Left hindlimb (tissue), 1 donor: ENCODE results near the gene LHX4.

Experiments used
- DNase-seq: peaks from one replicate; pipeline ENCODE4 v3.0.0-alpha.2; 2018

Gene LHX4

DNA sequence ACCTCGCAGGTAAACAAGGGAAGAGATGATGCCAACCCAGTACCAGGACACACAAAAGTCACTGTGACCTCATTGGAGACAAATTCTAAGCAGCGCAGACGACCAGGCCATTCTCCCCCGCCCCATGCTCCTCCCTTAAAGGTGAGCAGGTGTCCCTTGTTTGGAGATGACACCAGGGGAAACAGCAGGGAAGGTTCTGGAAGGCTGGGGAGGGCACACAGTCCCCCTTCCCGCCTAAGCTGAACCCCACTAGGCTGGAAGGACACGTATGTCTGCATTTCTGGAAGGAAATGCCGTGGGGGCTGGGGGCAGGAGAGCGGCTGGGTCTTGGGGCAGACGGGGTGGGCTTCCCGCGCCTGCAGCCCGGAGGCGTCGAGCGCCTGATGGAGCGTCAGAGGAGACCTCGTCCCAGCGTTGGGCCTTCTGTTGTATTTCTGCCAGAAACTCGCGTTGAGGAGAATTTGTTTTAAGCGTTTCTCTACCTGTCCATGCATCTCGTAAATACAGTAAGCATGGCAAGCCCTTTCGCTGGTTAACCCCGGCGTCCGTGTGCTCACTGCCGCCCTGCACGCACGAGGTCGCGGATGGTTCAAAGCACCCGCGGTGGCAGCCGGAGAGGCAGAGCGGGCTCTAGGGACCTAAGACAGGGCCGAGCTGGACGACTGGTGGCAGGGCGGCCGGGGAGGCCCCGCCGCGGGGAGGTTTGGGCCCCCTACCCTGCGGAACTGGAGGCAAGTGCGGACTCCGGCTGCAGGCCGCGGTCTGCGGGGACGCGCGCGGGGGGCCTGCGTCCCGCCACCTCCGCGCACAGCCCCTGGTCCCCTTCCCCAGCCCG is 1.2 kb upstream of the LHX4 start:
- DNase-seq: no peak

DNA sequence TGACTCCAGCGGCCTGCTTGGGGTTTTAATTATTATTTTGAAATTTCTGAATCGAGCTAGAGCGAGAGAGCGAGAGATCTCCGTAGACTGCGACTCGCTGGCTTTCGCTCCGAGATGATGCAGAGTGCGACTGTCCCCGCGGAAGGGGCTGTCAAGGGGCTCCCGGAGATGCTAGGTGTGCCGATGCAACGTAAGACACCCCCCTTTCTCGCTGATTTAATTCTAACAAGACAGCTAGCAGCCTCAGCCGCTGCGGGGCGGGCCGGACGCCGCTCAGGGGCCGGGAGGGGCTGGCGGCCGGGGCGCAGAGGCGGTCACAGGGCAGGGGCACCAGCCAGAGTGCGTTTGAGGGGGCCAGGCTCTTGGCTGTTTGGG is 339 bp downstream of the LHX4 start:
- no peak for DNase-seq

DNA sequence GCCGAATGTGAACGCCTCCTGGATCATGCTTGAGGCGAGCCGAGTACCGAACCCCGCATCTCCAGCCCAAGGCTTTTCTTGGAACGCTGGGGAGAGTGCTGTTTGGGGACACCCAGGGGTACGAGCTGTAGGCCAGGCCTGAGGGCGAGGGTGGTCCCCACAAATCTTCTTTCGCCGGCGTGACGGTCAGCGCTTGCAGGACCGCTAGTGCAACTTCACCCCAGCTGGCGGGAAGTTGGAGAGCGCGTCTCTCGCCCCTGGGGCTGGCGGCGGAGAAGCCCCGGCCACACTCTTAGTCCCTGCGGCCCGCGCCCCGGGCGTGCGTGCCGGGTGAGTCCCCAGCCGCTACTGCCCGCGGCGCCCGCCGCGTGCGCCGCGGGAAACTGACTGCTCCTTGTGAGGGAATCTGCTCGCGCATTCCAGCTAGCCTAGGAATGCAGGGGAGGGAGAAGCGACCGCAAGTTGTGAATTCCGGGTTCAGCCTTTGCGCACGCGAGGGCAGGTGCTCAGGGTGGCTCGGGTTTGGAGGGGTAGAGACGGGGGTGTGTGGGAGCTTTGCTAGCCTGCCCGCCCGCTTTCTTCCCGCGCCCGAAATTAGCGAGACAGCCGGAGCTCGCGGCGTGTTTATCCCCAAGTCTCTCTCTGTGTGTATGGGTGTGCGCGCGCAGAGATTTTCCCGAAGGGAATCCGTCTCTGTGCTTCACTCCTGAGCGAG is 884 bp downstream of the LHX4 start:
- DNase-seq: no peak

DNA sequence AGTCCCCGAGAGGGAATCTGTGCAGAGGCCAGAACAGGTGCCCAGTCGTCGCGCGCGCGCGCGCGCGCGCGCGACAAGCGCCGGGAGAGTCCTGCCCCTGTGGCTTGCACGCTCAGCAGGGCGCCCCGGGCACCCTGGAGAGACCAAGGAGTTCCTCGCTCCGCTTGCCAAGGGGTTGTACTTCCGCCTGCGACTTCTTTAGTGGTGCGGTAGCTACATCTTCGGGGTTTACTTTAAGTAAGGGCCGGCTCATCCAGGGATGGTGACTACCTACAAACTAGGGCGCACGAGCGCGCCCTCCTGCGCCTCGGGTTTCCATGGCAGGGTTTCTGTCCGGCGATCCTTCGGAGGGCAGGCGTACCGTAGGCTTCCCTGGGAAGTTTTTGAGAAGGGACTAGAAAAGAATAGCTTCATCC is 1.4 kb downstream of the LHX4 start:
- DNase-seq: no peak

DNA sequence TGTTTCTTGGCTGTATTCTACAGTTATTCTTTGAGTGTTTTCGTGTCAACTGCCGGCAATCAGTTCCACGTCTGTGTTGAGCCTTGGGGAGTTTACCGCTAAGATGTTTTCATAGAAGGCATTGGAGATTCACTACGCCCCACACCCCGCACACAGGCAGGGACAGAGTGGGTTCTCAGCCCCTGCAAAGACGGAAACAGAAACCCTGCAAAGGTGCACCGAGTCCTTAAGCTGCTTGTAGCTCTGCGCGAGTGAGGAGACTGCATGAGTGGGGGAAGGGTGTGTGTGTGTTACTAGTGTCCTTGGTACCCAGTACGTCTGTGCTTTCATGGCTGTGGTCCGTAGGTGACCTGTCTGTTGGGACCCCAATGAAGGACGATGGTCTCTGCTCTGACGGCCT is 1.9 kb downstream of the LHX4 start:
- DNase-seq: no peak

DNA sequence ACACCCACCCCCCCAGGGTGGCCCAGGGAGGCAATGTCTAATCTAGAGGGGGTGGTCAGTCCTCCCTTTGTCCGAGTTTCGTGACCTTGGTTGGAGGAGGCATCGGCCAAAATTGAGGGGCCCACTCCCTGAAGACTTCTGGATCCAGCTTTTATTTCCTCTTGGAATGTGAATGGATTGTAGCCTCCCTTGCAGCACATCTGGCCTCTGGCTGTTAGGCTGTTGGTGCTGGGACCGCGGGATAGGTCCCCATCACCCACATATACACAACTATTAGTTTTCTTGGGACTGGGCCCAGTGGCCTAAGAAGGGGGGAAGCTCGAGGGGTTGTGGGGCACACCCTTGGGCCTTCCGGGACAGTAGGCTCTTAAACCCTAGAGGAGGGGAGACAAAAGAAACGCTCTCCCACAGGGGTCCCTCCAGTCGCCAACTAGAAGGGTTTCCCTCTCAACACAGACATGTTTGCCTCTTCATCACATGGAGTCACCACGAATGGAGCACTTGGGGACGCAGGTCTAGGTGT is 2.5 kb downstream of the LHX4 start:
- DNase-seq: no peak

DNA sequence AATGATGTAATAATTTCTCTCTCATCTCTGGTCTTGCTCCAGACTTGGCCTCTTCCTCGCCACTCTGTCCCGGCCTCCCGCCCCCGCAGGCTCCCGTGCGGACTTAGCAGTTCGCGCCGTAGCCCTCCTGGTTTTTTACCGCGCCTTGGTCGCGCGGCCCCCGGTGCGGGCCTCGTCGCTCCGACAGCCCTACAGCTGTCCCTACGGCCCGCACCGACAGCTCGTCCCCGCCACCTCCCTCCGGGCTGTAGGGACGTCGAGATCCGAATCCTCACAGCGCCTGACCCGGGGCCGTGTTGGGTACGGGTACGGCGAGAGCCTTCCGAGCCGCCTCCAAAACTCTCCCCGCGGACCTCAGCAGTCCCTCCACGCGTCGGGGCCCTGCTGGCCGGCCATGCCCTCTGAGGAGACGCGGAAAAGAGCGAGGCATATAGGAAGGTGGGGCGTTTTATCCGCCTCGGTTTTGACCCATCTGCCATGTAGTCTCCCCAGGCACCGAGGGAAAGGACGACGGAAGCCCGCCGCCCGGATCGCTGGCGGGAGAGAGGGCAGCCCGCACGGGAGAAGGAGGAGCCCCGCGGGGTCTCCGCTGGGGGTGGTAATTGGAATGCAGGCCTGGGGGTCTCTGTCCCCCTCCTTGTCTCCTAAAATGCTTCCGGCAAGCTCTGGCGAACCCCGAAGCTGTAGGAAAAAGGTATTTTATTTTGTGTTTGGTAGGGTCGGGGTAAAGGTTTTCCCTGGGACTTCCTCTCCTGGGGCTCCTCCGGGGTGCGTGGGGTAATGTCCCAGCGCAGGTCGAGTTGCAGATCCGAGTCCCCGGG is 3.3 kb downstream of the LHX4 start:
- no peak for DNase-seq

DNA sequence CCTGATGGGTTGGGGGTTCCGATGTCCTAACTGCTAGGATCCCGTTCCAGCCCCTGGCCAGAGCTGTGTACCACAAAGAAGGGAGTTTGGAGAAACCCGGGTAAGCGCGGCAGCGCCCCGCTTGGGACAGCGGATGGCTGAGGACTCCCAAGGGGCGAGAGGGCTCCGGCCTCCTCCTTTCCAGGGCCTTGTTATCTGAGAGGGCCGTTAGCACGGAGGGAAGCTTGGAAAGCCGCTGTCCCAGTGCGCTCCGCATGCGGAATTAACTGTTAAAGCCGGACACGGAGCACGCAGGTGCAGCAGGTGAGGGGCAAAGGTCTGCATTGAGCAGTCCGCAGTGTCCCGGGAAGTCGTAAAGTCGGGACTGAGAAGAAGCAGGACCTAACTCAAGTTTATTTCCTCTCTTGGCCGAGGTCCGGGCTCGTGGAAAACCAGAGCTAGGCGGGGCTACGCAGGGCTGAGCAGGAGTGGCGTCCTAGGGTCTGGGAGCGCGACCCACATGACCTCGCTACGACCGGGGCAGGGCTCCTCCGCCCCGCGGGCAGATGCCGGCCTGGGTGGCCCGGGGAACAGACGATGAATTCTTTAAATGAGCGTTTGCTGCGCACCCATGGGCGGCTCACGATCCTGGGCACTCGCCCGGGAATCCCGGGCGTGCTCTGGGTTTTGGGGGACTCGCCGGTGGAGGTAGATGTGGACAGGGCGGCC is 4.5 kb downstream of the LHX4 start:
- no peak for DNase-seq

DNA sequence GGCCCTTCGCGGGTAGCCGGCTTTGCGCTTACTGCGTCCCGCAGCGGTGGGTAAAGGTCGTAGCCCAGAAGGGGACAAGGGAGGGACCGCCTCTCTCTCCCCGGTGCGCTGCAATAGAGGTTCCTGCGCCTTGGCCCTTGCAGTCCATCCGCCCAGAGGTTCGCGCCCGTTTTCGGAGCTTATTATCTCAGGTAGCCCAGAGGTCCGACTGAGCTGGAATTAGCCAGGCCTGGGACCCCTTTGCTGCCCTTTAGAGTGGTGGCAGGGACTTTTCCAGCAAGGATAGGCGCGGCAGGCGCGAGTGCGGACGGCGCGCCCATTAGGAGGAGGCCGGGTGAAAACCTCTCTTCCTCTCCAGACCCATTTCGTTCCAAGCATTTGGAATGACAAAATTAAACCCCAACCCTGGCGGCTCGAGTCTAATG is 5.0 kb downstream of the LHX4 start:
- DNase-seq: no peak

DNA sequence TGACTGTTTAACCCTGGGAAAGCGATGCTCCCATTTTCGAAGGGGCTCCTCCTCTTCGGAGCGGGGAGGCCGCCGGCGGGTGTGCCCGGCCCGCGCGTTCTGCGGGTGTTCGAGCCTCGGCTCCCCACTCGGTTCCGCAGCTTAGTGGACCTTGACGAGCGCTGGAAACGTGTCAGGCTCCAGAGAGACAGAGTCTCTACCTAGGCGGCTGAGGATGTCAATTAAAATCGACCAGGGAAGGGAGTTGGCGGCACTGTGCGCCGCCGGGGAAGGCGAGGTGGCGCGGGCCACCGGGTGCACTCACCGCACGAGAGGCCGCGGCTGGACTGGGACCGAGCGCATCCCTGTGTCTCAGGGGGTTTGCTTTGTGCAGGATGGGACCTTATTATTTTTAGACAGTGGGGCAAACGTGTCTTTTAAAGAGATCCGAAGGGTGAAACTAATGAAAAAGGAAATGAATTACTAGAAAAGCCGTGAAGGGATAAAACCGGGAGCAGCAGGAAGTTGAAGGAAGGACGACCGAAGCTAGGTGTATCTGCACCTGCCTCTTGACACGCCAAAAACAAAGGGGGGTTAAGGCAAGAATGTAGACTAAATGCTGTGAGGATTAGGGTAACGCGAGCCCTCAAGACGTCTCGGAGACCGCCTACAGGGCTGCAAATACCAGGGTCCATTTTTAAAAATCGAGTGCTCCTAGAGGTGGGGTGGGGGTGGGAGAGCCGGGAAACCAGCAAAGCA is 5.6 kb downstream of the LHX4 start:
- DNase-seq: no peak

DNA sequence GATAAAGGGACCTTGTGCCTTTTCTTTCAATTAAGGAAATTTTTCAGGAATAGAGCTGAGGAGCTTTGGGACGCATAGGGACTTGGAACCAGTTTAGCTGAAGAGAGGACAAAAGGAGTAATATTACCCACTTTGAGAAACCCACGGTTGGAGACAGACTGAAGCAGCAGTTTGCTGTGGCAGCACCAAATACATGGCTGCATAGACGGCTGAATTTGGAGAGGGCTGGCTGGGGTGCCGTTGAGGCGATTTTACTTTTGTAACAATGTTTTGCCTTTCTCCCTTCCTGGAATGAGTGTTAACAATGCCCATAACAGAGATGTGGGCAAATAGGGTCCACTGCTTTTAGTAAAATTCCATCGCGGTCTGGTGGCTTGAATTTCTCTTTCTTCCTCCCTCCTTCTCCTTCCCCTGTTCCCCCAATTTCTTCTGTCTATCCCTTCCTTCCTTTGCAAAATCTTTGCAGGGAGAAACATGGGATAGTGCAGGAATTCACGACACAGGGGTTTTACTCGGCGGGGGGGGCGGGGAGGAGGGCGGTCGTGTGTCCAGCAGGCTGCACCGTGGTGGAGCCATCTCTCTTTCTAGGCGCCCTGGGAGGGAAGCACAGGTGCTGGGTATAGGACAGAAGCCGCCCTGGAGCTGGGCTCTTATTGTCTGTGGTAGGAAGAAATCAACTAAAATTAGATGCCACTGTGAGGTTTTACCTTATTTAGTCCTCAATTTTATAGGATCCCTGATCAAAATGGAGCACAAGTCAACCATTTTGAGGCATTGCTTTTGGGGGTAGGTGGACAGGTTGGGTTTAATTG is 6.8 kb downstream of the LHX4 start:
- no peak for DNase-seq

DNA sequence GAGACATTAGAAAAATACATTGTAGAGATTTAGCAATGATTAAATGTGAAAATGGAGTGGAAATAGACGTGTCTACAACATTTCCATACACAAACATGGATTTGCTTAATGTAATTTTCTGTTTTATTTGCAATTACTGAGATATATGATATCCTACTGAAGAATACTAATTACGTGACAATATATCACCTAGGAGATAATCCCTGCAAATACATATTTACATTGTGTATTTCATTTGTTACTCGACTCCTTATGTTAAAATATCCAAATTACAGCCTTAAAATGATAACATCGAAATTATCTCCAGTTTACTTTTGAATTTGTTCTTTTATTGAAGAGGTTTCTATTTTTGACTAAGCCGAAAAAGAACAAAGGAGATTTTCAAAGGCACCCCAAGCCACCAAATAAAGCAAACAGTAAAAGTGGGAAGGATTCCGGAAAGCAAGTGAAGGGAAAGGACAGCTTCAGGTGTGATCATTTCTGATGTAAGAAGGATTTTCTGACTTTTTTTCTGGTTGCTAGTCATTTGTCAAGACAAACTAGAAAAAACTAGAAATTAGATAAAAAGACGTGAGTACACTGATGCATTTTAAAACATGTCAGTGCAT is 7.9 kb downstream of the LHX4 start:
- DNase-seq: no peak

DNA sequence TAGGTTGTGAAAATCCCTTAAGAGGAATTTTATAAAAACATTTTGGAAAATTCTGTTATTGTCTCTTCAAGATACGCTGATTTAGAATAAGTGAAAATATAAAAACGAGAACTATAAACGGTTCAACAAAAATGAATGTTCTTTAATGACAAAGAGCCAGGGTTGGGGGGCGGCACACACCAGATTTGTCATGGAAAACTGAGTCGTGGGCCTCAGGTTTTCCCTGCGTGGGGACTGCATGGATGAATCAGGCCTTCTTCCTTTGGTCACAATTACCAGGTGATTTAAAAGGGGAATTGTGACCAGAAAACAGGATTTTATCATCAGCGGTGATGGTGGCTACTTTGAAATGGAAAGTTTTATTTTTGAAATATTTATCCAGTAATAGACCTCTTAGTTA is 8.6 kb downstream of the LHX4 start:
- no peak for DNase-seq

DNA sequence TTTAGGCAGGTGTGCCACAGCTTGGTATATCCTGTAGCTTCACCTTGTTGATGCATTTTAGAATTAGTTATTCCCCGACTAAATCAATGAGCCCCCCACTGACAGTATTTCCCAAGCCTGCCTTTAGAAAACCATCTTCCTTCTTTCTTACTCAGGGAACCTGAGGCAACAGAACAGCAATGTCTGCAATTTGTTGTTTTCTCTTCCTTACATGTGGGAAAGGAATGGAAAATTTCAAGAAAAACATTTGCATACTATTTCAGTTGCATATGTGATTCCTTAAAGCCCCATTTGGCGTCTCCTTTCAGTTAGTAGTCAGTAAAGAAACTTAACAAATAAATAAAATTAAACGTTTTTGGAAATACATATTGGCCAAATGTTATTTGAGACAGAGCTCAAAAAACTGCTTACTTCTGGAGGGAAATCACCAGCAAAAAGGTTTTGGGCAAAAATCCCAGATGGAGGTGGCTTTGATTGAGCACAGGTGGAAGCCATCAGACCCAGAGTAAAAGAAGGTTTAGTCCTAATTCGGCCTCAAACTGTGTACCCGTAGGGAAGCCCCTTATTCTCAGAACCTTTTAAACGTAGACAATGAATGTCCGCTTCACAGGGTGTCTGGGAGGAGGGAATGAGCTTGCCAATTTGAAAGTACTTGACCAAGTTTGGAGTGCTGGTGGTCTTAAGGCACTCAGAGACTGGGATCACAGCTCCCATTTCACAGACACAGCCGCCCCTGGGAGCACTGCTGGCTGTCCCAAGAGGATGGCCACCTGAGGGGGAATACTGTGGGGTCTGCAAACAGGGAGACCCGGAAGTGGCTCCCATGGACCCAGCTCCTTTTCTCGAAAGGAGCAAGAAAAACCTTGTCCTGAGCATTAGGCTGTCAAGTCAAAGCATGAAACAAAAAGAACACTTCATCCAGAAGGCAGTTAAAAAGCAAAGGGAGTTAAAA is 9.4 kb downstream of the LHX4 start:
- no peak for DNase-seq

DNA sequence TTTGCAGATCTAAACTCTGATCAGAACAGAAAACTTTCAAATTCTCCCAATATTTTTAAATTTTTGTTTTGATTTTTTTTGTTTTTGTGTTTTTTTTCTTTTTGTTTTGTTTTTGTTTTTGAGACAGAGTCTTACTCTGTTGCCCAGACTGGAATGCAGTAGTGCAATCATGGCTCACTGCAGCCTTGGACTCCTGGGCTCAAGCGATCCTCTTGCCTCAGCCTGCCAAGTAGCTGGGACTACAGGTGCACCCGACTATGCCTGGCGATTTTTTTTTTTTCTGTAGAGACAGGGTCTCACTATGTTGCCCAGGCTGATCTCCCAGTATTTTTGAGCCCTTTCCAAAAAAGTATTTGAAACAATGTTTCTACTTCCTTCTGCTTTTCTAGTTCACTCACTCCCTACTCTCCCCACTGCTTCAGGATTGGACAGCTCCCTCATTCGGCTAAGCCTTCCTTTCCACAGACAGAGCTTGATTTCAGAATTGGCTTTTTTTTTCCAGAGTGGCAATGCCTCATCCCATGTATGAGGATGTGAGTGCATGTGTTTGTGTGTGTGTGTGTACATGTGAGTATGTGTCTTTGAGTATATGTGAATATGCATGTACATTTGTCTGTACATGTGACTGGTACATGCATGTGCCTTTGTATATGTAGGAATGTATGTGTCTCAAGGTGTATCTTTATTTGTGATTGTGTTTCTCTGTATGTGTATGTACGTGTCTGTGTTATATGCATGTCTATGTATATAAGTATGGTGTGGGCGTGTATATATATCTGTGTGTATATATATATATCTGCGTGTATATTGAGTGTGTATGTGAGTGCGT is 11.9 kb downstream of the LHX4 start:
- DNase-seq: no peak

DNA sequence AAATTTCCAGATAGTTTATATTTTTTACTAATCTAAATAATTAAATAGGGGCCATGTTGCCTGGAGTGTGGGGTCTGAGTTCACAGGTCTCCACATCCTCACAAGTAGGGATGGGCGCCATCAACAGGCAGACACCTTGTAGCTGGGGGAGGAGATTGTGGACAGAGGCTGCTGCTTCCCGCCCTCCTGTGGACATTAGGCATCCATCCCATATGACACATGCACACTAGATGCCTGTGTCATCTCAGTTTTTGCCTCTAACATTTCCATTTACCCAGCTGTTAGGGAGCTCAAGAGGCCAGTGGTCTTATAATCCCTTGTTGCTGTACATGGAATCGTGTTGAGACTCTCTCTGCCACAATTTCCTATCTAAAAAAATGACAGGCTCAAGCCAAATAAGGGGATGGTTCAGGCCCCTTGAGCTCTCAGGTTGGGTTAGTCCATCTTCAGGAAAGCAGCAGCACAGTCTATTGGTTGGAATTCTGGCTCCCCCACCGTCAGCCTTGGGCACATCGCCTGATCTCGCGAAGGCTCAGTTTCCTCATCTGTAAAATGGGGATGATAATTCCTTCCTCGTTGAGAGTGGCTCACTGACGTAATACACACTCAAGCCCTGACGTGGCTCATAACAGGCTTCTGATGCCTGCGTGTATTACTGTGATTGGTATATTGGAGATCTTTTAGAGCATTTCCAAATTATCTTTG is 13.6 kb downstream of the LHX4 start:
- no peak for DNase-seq

DNA sequence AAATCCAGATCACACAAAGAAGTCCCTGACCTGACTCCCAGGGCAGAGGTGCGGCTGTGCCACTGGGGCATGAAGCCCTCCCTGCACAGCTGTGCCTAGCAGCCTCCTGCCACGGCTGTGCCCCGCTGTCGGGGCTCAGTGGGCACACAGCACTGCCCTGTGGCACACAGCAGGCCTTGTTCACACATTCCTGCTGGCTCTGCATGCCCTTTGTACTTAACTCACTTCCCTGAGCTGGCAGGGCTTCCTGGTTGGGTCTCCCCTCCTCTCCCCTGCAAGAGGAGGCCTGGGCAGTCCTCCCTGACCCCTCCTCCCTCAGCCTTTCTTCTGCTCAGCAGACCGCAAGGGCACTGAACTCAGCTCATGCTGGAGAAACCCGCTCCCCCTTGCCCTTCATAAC is 14.8 kb downstream of the LHX4 start:
- DNase-seq: no peak

DNA sequence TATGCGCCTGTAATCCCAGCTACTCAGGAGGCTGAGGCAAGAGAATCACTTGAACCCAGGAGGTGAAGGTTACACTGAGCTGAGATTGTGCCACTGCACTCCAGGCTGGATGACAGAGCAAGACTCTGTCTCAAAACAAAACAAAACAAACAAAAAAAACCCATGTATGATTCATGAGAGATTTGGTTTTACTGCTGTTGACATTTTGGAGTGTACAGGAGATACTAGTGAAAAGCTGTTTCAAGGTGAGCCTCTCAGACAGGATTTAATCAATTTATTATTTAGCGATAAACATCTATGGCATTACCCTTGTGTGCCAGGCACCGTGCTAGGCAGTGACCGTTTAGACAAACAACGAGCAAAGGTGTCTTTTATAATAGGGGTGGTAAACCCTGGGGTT is 16.5 kb downstream of the LHX4 start:
- DNase-seq: no peak
